HG03442 (cell line): ENCODE data around the gene CIITA.
"Not testable (repeated sequence)": the region's sequence is repeated elsewhere in the genome, so short reads cannot be mapped to it uniquely, and the experiment has no call there.

Experiments used
- ATAC-seq: cut with Tn5 transposase; IDR thresholded peaks from one replicate; pipeline ENCODE4 v1.9.1; 2021; ENCODE audit warnings: mild to moderate bottlenecking, moderate library complexity; ENCODE audit not compliant: unreplicated experiment

CIITA gene

GRCh38 chr16:10919003-10919351 is 42.0 kb downstream of the CIITA start:
- no peak for ATAC-seq

GRCh38 chr16:10920726-10921427 is 43.9 kb downstream of the CIITA start:
- no peak for ATAC-seq

- ATAC-seq = no peak
These were observed 44.7 kb downstream of the CIITA start for GRCh38 chr16:10921536-10922327.

- no peak for ATAC-seq
These were observed 45.5 kb downstream of the CIITA start for GRCh38 chr16:10922328-10923145.

- no peak for ATAC-seq
These were observed 46.2 kb downstream of the CIITA start for GRCh38 chr16:10923146-10923649.

- ATAC-seq = no peak
These were observed 46.7 kb downstream of the CIITA start for GRCh38 chr16:10923650-10924214.

GRCh38 chr16:10925285-10925684 is 48.3 kb downstream of the CIITA start:
- ATAC-seq = not testable (repeated sequence)

- ATAC-seq = no peak
These were observed 49.1 kb downstream of the CIITA start for GRCh38 chr16:10926094-10926493.

- no peak for ATAC-seq
These were observed 49.9 kb downstream of the CIITA start for GRCh38 chr16:10926867-10927266.

GRCh38 chr16:10927497-10928112 is 50.6 kb downstream of the CIITA start:
- ATAC-seq = no peak

GRCh38 chr16:10929097-10929496 is 52.1 kb downstream of the CIITA start:
- ATAC-seq = not testable (repeated sequence)

GRCh38 chr16:10929853-10930754 is 53.1 kb downstream of the CIITA start:
- no peak for ATAC-seq

- ATAC-seq = no peak
These were observed 53.7 kb downstream of the CIITA start for GRCh38 chr16:10930755-10931093.

- no peak for ATAC-seq
These were observed 54.1 kb downstream of the CIITA start for GRCh38 chr16:10931134-10931533.

GRCh38 chr16:10931977-10932632 is 55.1 kb downstream of the CIITA start:
- ATAC-seq = no peak

- ATAC-seq = no peak
These were observed 56.1 kb downstream of the CIITA start for GRCh38 chr16:10932959-10933710.

GRCh38 chr16:10933865-10934264 is 56.9 kb downstream of the CIITA start:
- ATAC-seq = no peak

GRCh38 chr16:10934325-10935107 is 57.5 kb downstream of the CIITA start:
- ATAC-seq = no peak
